K562 (cell line): ENCODE data around the gene SERPING1. TPM values are rescaled to one million over a fixed set of nuclear protein-coding genes. Genes with fewer than 3 reads are reported as not detected.

Source experiments
- BCOR ChIP-seq: fragments of 450-650 bp; IDR thresholded peaks from 2 replicates; pipeline ENCODE4 v1.6.1; 2016
- DDX20 ChIP-seq: fragments of 450-650 bp; IDR thresholded peaks from 2 replicates; pipeline ENCODE4 v1.6.1; 2016; ENCODE audit warnings: missing genetic modification characterization, low read depth, mild to moderate bottlenecking, missing compliant biosample characterization, moderate library complexity
- FOSL1 ChIP-seq: fragments of 200-800 bp; sonication (Bioruptor generic); conservative IDR thresholded peaks from 2 replicates; pipeline ENCODE4 v1.6.1; 2016; ENCODE audit warnings: missing genetic modification characterization, missing compliant biosample characterization
- FOXK2 ChIP-seq, 2 experiments: fragments of 450-650 bp; IDR thresholded peaks in 1 of 2; conservative IDR thresholded peaks in 1 of 2; 2 replicates each; pipeline ENCODE4 v1.6.1; 2016; ENCODE audit warnings: low read depth in 2 of 2, mild to moderate bottlenecking in 1 of 2
- FOXP1 ChIP-seq: sonication (generic); formaldehyde crosslinking; IDR thresholded peaks from 2 replicates; pipeline ENCODE4 v1.8.0; 2022; ENCODE audit warnings: mild to moderate bottlenecking, missing genetic modification reagents
- GABPA ChIP-seq: fragments of 200-800 bp; sonication (Bioruptor generic); conservative IDR thresholded peaks from 2 replicates; pipeline ENCODE4 v1.6.1; 2016; ENCODE audit warnings: low read depth, missing genetic modification characterization, missing compliant biosample characterization
- GTF2F1 ChIP-seq: IDR thresholded peaks from 2 replicates; pipeline ENCODE4 v1.6.1; 2011; ENCODE audit warnings: low read depth, low read length, improper control_type of control experiment
- HINFP ChIP-seq: fragments of 450-650 bp; conservative IDR thresholded peaks from 2 replicates; pipeline ENCODE4 v1.6.1; 2016; ENCODE audit warnings: missing genetic modification characterization, low read depth, mild to moderate bottlenecking, control low read depth, missing compliant biosample characterization
- HMG20B ChIP-seq: fragments of 250-450 bp; sonication (Bioruptor Pico); IDR thresholded peaks from 2 replicates; pipeline ENCODE4 v1.5.0; 2021; ENCODE audit warnings: mild to moderate bottlenecking
- KLF10 ChIP-seq: fragments of 250-450 bp; sonication (Bioruptor Pico); IDR thresholded peaks from 2 replicates; pipeline ENCODE4 v1.6.1; 2021; ENCODE audit warnings: matching md5 sums
- MBD2 ChIP-seq: sonication (generic); IDR thresholded peaks from 2 replicates; pipeline ENCODE4 v1.6.1; 2016; ENCODE audit warnings: low read depth, borderline replicate concordance
- MEF2D ChIP-seq: conservative IDR thresholded peaks from 2 replicates; pipeline ENCODE4 v1.6.1; 2016; ENCODE audit warnings: low read depth, missing genetic modification characterization, missing compliant biosample characterization
- PML ChIP-seq: IDR thresholded peaks from 2 replicates; pipeline ENCODE4 v1.6.1; 2012; ENCODE audit warnings: low read length, inconsistent platforms
- POLR2AphosphoS2 ChIP-seq: IDR thresholded peaks from 2 replicates; pipeline ENCODE4 v1.6.1; 2012; ENCODE audit warnings: low read length, improper control_type of control experiment
- RHOXF2B ChIP-seq: fragments of 250-450 bp; sonication (Bioruptor Pico); conservative IDR thresholded peaks from 2 replicates; pipeline ENCODE4 v1.5.1; 2021
- SETDB1 ChIP-seq: IDR thresholded peaks from one replicate; pipeline ENCODE4 v1.6.1; 2012; ENCODE audit warnings: low read length, control low read depth, inconsistent platforms
- SIN3A ChIP-seq, 2 experiments: fragments of 150-350 bp in 1 of 2; IDR thresholded peaks; 2 replicates each; pipeline ENCODE4 v1.6.1; 2011 to 2016; ENCODE audit warnings: borderline replicate concordance in 2 of 2, low read depth in 2 of 2, low read length in 2 of 2, mild to moderate bottlenecking in 2 of 2, moderate library complexity in 2 of 2; ENCODE audit not compliant: control insufficient read depth in 1 of 2
- TARDBP ChIP-seq: fragments of 450-650 bp; IDR thresholded peaks from 2 replicates; pipeline ENCODE4 v1.6.1; 2016
- THRAP3 ChIP-seq: fragments of 450-650 bp; IDR thresholded peaks from 2 replicates; pipeline ENCODE4 v1.6.1; 2016; ENCODE audit warnings: mild to moderate bottlenecking, inconsistent platforms, borderline replicate concordance
- ZBTB12 ChIP-seq: fragments of 250-450 bp; sonication (Bioruptor Pico); IDR thresholded peaks from 2 replicates; pipeline ENCODE4 v1.4.0; 2020
- ZNF551 ChIP-seq: fragments of 250-450 bp; sonication (Bioruptor Pico); IDR thresholded peaks from 2 replicates; pipeline ENCODE4 v1.5.0; 2021; ENCODE audit warnings: mild to moderate bottlenecking, moderate library complexity
- ZNF561 ChIP-seq: fragments of 450-650 bp; formaldehyde crosslinking; conservative IDR thresholded peaks from 2 replicates; pipeline ENCODE4 v1.4.0; 2020; ENCODE audit warnings: mild to moderate bottlenecking, moderate library complexity
- polyA plus RNA-seq, 8 experiments: library from polyadenylated mRNA; depleted of rRNA in 4 of 8; stranded (reverse) in 5 of 8; unstranded in 3 of 8; fragments of >200 nt; fragmentation: Nextera tagmentation in 2 of 8; fragmentation: Illumina TruSeq in 1 of 8; extraction: Ambion mirVana in 2 of 8; extraction: Trizol in 1 of 8; gene quantifications; 2 replicates each; pipeline versions ENCODE4 v1.2.1 to v1.2.3, GENCODE V29; 2011 to 2014; ENCODE audit warnings: inconsistent platforms in 1 of 8, missing spikeins in 1 of 8
- total RNA-seq, 7 experiments: library from RNA; depleted of rRNA in 6 of 7; stranded (reverse); fragments of >200 nt in 6 of 7; fragmentation: Illumina TruSeq in 2 of 7; extraction: Trizol in 2 of 7; gene quantifications; 2 replicates each; pipeline versions ENCODE4 v1.2.1 to v1.2.3, GENCODE V29; 2011 to 2021; ENCODE audit warnings: low replicate concordance in 1 of 7
- TF ChIP-seq, protein P1 (sequence below), 2 experiments: fragments of 150-350 bp in 1 of 2; IDR thresholded peaks; 2 replicates each; pipeline ENCODE4 v1.6.1; 2012 to 2016; ENCODE audit warnings: low read depth in 2 of 2, low read length in 2 of 2, mild to moderate bottlenecking in 1 of 2, moderate library complexity in 1 of 2

SERPING1 gene
- total and polyA plus RNA-seq, 9 of the 15 experiments (the other 6 are each of a cell fraction or from before 2014, with no cell fraction given): 0.10 to 1.00 (median 0.21) TPM; not detected in 2

DNA sequence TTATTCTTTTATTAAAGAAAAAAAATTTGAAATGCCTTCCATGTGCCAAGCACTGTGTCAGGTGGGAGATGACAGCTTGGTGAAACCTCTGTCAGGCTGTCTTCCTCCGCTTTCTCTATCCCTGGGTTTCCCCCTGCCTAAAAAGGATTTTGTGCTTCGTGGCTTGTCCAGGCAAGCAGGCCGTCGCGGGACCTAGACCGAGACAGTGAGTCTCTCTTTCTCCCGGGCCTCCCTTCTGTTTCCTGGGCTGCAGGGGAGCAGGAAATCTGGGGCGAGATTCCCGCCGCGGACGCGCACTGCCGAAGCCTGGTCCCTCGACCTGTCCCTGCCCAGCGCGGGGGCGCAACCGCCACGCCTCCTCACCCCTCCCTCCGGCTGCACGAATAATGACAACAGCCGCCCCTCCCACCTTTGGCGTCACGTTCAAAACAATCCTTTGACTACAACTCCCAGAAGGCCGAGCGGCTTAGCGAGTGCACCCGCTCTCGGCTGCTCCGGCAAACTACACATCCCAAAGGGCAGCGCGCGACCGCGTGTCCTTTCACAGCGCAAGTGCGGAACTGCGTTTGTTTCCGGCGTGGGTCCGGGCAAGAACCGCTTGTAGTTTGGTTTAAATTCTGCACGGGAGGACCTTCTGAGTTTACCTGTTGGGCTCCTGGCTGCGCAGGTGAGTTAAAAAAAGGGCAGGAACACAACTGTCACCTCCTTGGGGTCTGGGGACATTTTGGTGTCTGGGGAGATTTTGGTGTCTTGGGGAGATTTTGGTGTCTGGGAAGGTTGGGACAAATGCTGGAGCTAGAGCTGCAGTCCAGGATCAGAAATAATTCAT is 59.9 kb downstream of the SERPING1 start, which contains the start of gene CLP1 (continued):
- no peak for TF ChIP-seq HMG20B
- peak; percentile 83 for TF ChIP-seq HINFP
- TF ChIP-seq FOSL1 (tag): no peak
- TF ChIP-seq, protein P1, sequence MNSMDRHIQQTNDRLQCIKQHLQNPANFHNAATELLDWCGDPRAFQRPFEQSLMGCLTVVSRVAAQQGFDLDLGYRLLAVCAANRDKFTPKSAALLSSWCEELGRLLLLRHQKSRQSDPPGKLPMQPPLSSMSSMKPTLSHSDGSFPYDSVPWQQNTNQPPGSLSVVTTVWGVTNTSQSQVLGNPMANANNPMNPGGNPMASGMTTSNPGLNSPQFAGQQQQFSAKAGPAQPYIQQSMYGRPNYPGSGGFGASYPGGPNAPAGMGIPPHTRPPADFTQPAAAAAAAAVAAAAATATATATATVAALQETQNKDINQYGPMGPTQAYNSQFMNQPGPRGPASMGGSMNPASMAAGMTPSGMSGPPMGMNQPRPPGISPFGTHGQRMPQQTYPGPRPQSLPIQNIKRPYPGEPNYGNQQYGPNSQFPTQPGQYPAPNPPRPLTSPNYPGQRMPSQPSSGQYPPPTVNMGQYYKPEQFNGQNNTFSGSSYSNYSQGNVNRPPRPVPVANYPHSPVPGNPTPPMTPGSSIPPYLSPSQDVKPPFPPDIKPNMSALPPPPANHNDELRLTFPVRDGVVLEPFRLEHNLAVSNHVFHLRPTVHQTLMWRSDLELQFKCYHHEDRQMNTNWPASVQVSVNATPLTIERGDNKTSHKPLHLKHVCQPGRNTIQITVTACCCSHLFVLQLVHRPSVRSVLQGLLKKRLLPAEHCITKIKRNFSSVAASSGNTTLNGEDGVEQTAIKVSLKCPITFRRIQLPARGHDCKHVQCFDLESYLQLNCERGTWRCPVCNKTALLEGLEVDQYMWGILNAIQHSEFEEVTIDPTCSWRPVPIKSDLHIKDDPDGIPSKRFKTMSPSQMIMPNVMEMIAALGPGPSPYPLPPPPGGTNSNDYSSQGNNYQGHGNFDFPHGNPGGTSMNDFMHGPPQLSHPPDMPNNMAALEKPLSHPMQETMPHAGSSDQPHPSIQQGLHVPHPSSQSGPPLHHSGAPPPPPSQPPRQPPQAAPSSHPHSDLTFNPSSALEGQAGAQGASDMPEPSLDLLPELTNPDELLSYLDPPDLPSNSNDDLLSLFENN (IDR thresholded peaks at IDR 0.05; ENCODE audit: low read depth in 2 of 2, low read length in 2 of 2): no peak; a peak in 1 of 4 replicates
- no peak for TF ChIP-seq POLR2AphosphoS2
- peak; percentile 99 for TF ChIP-seq FOXK2 (conservative IDR thresholded peaks at IDR 0.05 in 1 of 2, IDR thresholded peaks at IDR 0.05 in 1 of 2; ENCODE audit: low read depth in 2 of 2)
- TF ChIP-seq SETDB1: no peak
- TF ChIP-seq FOXP1 (CRISPR knock-in tag): 0 out of 2 replicates have a peak, but pooled peaks have one; percentile 84
- TF ChIP-seq GABPA: peak; percentile 92
- TF ChIP-seq MBD2: peak; percentile 90
- no peak for TF ChIP-seq BCOR
- no peak for TF ChIP-seq ZNF551
- TF ChIP-seq THRAP3: no peak
- no peak for TF ChIP-seq ZNF561
- no peak; the same call in none of the 2 replicates for TF ChIP-seq PML
- TF ChIP-seq ZBTB12: peak; percentile 58; the same call in 1 of the 2 replicates
- TF ChIP-seq KLF10: no peak
- TF ChIP-seq SIN3A (IDR thresholded peaks at IDR 0.05; ENCODE audit: borderline replicate concordance in 2 of 2, control insufficient read depth in 1 of 2, low read depth in 2 of 2, low read length in 2 of 2): peak; percentile 86 to 94; a peak in 3 of 4 replicates
- no peak for TF ChIP-seq DDX20 (tag)
- TF ChIP-seq GTF2F1: no peak
- TF ChIP-seq TARDBP: no peak
- no peak for TF ChIP-seq MEF2D
- no peak for TF ChIP-seq RHOXF2B (CRISPR knock-in tag)
